H9 (cell line): ENCODE results near the gene ZNF654. TPM values are rescaled to one million over a fixed set of nuclear protein-coding genes. Genes with fewer than 3 reads are reported as not detected.
"Not testable (repeated sequence)": the region's sequence is repeated elsewhere in the genome, so short reads cannot be mapped to it uniquely, and the experiment has no call there.

Source experiments
- DNase-seq: peaks from one replicate; pipeline ENCODE4 v3.0.0-alpha.2; 2017
- H2AFZ ChIP-seq: one replicate; pipeline ENCODE4 v1.6.1; 2013; ENCODE audit warnings: mild to moderate bottlenecking, low read length, control low read depth, moderate library complexity
- H2AK5ac ChIP-seq: 2 replicates; pipeline ENCODE4 v1.6.1; 2013; ENCODE audit warnings: low read length, control low read depth, mixed read lengths; ENCODE audit not compliant: insufficient read length
- H2BK120ac ChIP-seq: one replicate; pipeline ENCODE4 v1.6.1; 2013; ENCODE audit warnings: low read depth, mild to moderate bottlenecking, low read length, control low read depth, inconsistent platforms; ENCODE audit not compliant: poor library complexity, severe bottlenecking
- H2BK12ac ChIP-seq: 2 replicates; pipeline ENCODE4 v1.6.1; 2013; ENCODE audit warnings: low read length, control low read depth, mixed read lengths, low read depth; ENCODE audit not compliant: insufficient read length
- H2BK15ac ChIP-seq: 2 replicates; pipeline ENCODE4 v1.6.1; 2013; ENCODE audit warnings: low read depth, low read length, control low read depth
- H2BK20ac ChIP-seq: one replicate; pipeline ENCODE4 v1.6.1; 2013; ENCODE audit warnings: low read depth, mild to moderate bottlenecking, low read length, control low read depth, inconsistent platforms; ENCODE audit not compliant: poor library complexity, severe bottlenecking
- H2BK5ac ChIP-seq: 2 replicates; pipeline ENCODE4 v1.6.1; 2013; ENCODE audit warnings: low read length, control low read depth, mixed read lengths; ENCODE audit not compliant: insufficient read length
- H3K14ac ChIP-seq: 2 replicates; pipeline ENCODE4 v1.6.1; 2013; ENCODE audit warnings: low read length, control low read depth; ENCODE audit not compliant: insufficient read depth
- H3K18ac ChIP-seq: 2 replicates; pipeline ENCODE4 v1.6.1; 2013; ENCODE audit warnings: low read depth, mild to moderate bottlenecking, mixed read lengths, low read length, control low read depth; ENCODE audit not compliant: insufficient read length
- H3K23ac ChIP-seq: 2 replicates; pipeline ENCODE4 v1.6.1; 2013; ENCODE audit warnings: low read length, control low read depth, mixed read lengths, low read depth; ENCODE audit not compliant: insufficient read length
- H3K23me2 ChIP-seq: 2 replicates; pipeline ENCODE4 v1.6.1; 2013; ENCODE audit warnings: low read depth, mild to moderate bottlenecking, mixed read lengths, low read length, control low read depth; ENCODE audit not compliant: insufficient read length, poor library complexity, severe bottlenecking
- H3K27ac ChIP-seq: 2 replicates; pipeline ENCODE4 v1.5.1; 2013; ENCODE audit warnings: low read length, control low read depth, mixed read lengths, low read depth; ENCODE audit not compliant: insufficient read length
- H3K27me3 ChIP-seq: 2 replicates; pipeline ENCODE4 v1.6.1; 2013; ENCODE audit warnings: low read length, control low read depth, inconsistent platforms; ENCODE audit not compliant: insufficient read depth
- H3K4ac ChIP-seq: 2 replicates; pipeline ENCODE4 v1.6.1; 2013; ENCODE audit warnings: low read depth, mild to moderate bottlenecking, control low read depth, inconsistent platforms, low read length, moderate library complexity
- H3K4me1 ChIP-seq: 2 replicates; pipeline ENCODE4 v1.6.1; 2013; ENCODE audit warnings: low read length, control low read depth, inconsistent platforms; ENCODE audit not compliant: insufficient read depth
- H3K4me2 ChIP-seq: 2 replicates; pipeline ENCODE4 v1.6.1; 2013; ENCODE audit warnings: low read length, control low read depth, mixed read lengths; ENCODE audit not compliant: insufficient read length, insufficient read depth
- H3K56ac ChIP-seq: 2 replicates; pipeline ENCODE4 v1.6.1; 2013; ENCODE audit warnings: low read depth, mild to moderate bottlenecking, mixed read lengths, low read length, control low read depth; ENCODE audit not compliant: insufficient read length
- H3K79me1 ChIP-seq: 2 replicates; pipeline ENCODE4 v1.6.1; 2013; ENCODE audit warnings: low read depth, mild to moderate bottlenecking, moderate library complexity, low read length, control low read depth, inconsistent platforms; ENCODE audit not compliant: insufficient read depth, poor library complexity, severe bottlenecking
- H3K79me2 ChIP-seq: 2 replicates; pipeline ENCODE4 v1.6.1; 2013; ENCODE audit warnings: low read length, control low read depth, inconsistent platforms; ENCODE audit not compliant: insufficient read depth
- H3K9ac ChIP-seq: 2 replicates; pipeline ENCODE4 v1.6.1; 2013; ENCODE audit warnings: low read length, control low read depth, mixed read lengths; ENCODE audit not compliant: insufficient read length; ENCODE audit errors: extremely low read depth
- H3K9me3 ChIP-seq: one replicate; pipeline ENCODE4 v1.6.1; 2013; ENCODE audit warnings: low read depth, low read length, inconsistent platforms; ENCODE audit not compliant: control insufficient read depth
- H3T11ph ChIP-seq: one replicate; pipeline ENCODE4 v1.6.1; 2013; ENCODE audit warnings: mild to moderate bottlenecking, low read length, control low read depth, inconsistent platforms
- H4K20me1 ChIP-seq: one replicate; pipeline ENCODE4 v1.6.1; 2013; ENCODE audit not compliant: control insufficient read depth, insufficient read length, insufficient read depth
- H4K5ac ChIP-seq: 2 replicates; pipeline ENCODE4 v1.6.1; 2013; ENCODE audit warnings: low read depth, mild to moderate bottlenecking, mixed read lengths, low read length, control low read depth; ENCODE audit not compliant: insufficient read length
- H4K8ac ChIP-seq: replicated peaks from 2 replicates; pipeline ENCODE4 v1.6.1; 2013; ENCODE audit warnings: low read length, control low read depth, mixed read lengths, low read depth; ENCODE audit not compliant: insufficient read length
- H4K91ac ChIP-seq: 2 replicates; pipeline ENCODE4 v1.6.1; 2013; ENCODE audit warnings: low read depth, mild to moderate bottlenecking, moderate library complexity, mixed read lengths, low read length, control low read depth; ENCODE audit not compliant: insufficient read length
- H3K27ac Mint-ChIP-seq, 3 experiments: 2 replicates in 2 of 3; 3 replicates in 1 of 3; pipeline ENCODE4 v1.8.0; 2020 to 2021; ENCODE audit warnings: mixed read lengths in 3 of 3, mild to moderate bottlenecking in 1 of 3, moderate library complexity in 1 of 3
- H3K27me3 Mint-ChIP-seq: 2 replicates; pipeline ENCODE4 v1.8.0; 2021; ENCODE audit warnings: low read depth, mild to moderate bottlenecking, moderate library complexity, mixed read lengths
- H3K36me3 Mint-ChIP-seq, 3 experiments: 2 replicates in 2 of 3; 3 replicates in 1 of 3; pipeline ENCODE4 v1.8.0; 2020 to 2021; ENCODE audit warnings: low read depth in 3 of 3, mixed read lengths in 3 of 3; ENCODE audit not compliant: insufficient read depth in 1 of 3
- H3K4me1 Mint-ChIP-seq, 2 experiments: 2 replicates each; pipeline ENCODE4 v1.8.0; 2020; ENCODE audit warnings: mixed read lengths in 2 of 2
- H3K4me3 Mint-ChIP-seq, 2 experiments: 2 replicates in 1 of 2; 3 replicates in 1 of 2; pipeline ENCODE4 v1.8.0; 2020 to 2021; ENCODE audit warnings: mild to moderate bottlenecking in 2 of 2, mixed read lengths in 2 of 2, moderate library complexity in 1 of 2
- H3K9me3 Mint-ChIP-seq, 2 experiments: 2 replicates in 1 of 2; 3 replicates in 1 of 2; pipeline ENCODE4 v1.8.0; 2020; ENCODE audit warnings: mild to moderate bottlenecking in 2 of 2, mixed read lengths in 2 of 2, moderate library complexity in 1 of 2
- CTCF ChIP-seq: fragments of 200-600 bp; sonication (generic); conservative IDR thresholded peaks from 3 replicates; pipeline ENCODE4 v1.8.0; 2021; ENCODE audit warnings: antibody characterized with exemption, mild to moderate bottlenecking
- WGBS: extraction: QIAGEN DNeasy Blood & Tissue Kit; methylation state at CpG from one replicate; pipeline ENCODE4 v1.1.7; 2013; ENCODE audit warnings: missing lambda C conversion rate, low lambda C conversion rate, mixed read lengths; ENCODE audit not compliant: insufficient read length; ENCODE audit errors: extremely low coverage; 5-methylcytosine and 5-hydroxymethylcytosine counted together
- total RNA-seq: library from RNA; stranded (reverse); gene quantifications from 2 replicates; pipeline ENCODE4 v1.2.1, GENCODE V29; 2021

The ZNF654 gene
- total RNA-seq, 1 experiment from 2014 or later, result 8.7 TPM

- H3K18ac ChIP-seq, result no peak overlapping the region
- no peak overlapping the region for H2BK12ac ChIP-seq
- no peaks in the 10 kb centered on the region for H3K4me1 ChIP-seq
- no peak overlapping the region for H2BK5ac ChIP-seq
- no peaks in the 10 kb centered on the region for H3K27me3 ChIP-seq
- H3K56ac ChIP-seq, result no peak overlapping the region
- H3K23me2 ChIP-seq, result no peaks in the 10 kb centered on the region
- H2AK5ac ChIP-seq, result no peak overlapping the region
- no peak overlapping the region for H3K9ac ChIP-seq
- H3K23ac ChIP-seq, result no peak overlapping the region
- no peak overlapping the region for H2BK20ac ChIP-seq
- H3K14ac ChIP-seq, result no peak overlapping the region
- Mint-ChIP-seq H3K27ac (no peak overlapping the region), H3K4me3 (no peak overlapping the region), H3K36me3 (peaks cover 0 to 4% (median 2%) of the 10 kb centered on the region in 3 experiments; a peak in 2 of 7 replicates), H3K27me3 (no peaks in the 10 kb centered on the region), H3K9me3 (no peaks in the 10 kb centered on the region), H3K4me1 (peaks cover 2% of the 10 kb centered on the region in 2 experiments)
- H4K8ac ChIP-seq, result no peak overlapping the region
- H4K91ac ChIP-seq, result no peak overlapping the region
- H4K20me1 ChIP-seq, result no peaks in the 10 kb centered on the region
- WGBS, result no CpG with 5 or more reads among the region's 1 CpG
- H4K5ac ChIP-seq, result no peak overlapping the region
- no peak overlapping the region for H2AFZ ChIP-seq
- H3K79me1 ChIP-seq, result peaks cover 3% of the 10 kb centered on the region
- no peak overlapping the region for H2BK120ac ChIP-seq
- H3K27ac ChIP-seq, result no peak overlapping the region
- no peak for DNase-seq
- no peak for TF ChIP-seq CTCF
- no peaks in the 10 kb centered on the region for H3K9me3 ChIP-seq
- no peak overlapping the region for H2BK15ac ChIP-seq
- no peak overlapping the region for H3T11ph ChIP-seq
- H3K4me2 ChIP-seq, result no peak overlapping the region
- no peak overlapping the region for H3K4ac ChIP-seq
- H3K79me2 ChIP-seq, result no peaks in the 10 kb centered on the region
These were observed 58.6 kb downstream of the ZNF654 start for GRCh38 chr3:88117683-88118082.

- H2BK20ac ChIP-seq, H3K56ac ChIP-seq, H3K23me2 ChIP-seq, H3K4me1 ChIP-seq, H3K4ac ChIP-seq, H3K79me1 ChIP-seq, H3K27me3 ChIP-seq, H3K23ac ChIP-seq, H4K8ac ChIP-seq, H4K91ac ChIP-seq, H4K5ac ChIP-seq, H2AFZ ChIP-seq, H3K9me3 ChIP-seq, H3K27ac ChIP-seq, H4K20me1 ChIP-seq, H3K4me2 ChIP-seq, H3K14ac ChIP-seq, H3K4me1 Mint-ChIP-seq, H2BK5ac ChIP-seq, H2BK12ac ChIP-seq, H3K18ac ChIP-seq, H3K9ac ChIP-seq, H3K79me2 ChIP-seq, DNase-seq, H3K4me3 Mint-ChIP-seq, H2AK5ac ChIP-seq, H3K27me3 Mint-ChIP-seq, H3K9me3 Mint-ChIP-seq, H3K36me3 Mint-ChIP-seq, H3K27ac Mint-ChIP-seq, H2BK15ac ChIP-seq, H2BK120ac ChIP-seq, H3T11ph ChIP-seq: not testable (repeated sequence)
- WGBS, result no CpG with 5 or more reads among the region's 2 CpGs
These were observed 59.5 kb downstream of the ZNF654 start for GRCh38 chr3:88118603-88119002.
